ENCODE results near the gene TCEAL3.
A peak's percentile ranks its signal among the peaks of the same experiment; 100 is the strongest.
"Not testable (repeated sequence)": the region's sequence is repeated elsewhere in the genome, so short reads cannot be mapped to it uniquely, and the experiment has no call there.

The TCEAL3 gene

GRCh38 chrX:103658681-103659433 is 51.1 kb downstream of the TCEAL3 start:
- H3K27ac Mint-ChIP-seq: peak overlapping the region; percentile 12
- H3K4me1 Mint-ChIP-seq: peaks cover 22% of the 10 kb centered on the region

GRCh38 chrX:103659460-103659859 is 51.7 kb downstream of the TCEAL3 start:
- H3K9me3 Mint-ChIP-seq: peaks cover 32% of the 10 kb centered on the region
- H3K27ac Mint-ChIP-seq; H3K4me3 Mint-ChIP-seq; DNase-seq; H3K36me3 Mint-ChIP-seq (ENCODE audit: low read depth): not testable (repeated sequence)
- H3K27me3 Mint-ChIP-seq (ENCODE audit: low read depth, poor library complexity): peaks cover 19% of the 10 kb centered on the region
- peaks cover 26% of the 10 kb centered on the region for H3K4me1 Mint-ChIP-seq

More at GRCh38 chrX:103658681-103659433, 51.1 kb downstream of the TCEAL3 start:
- DNase-seq: no peak
- TF ChIP-seq CTCF (IDR thresholded peaks at IDR 0.05): no peak
- H3K9me3 Mint-ChIP-seq: peaks cover 34% of the 10 kb centered on the region
- H3K27me3 Mint-ChIP-seq (ENCODE audit: low read depth, poor library complexity): peaks cover 13% of the 10 kb centered on the region
- H3K4me3 Mint-ChIP-seq: no peak overlapping the region
- no peaks in the 10 kb centered on the region for H3K36me3 Mint-ChIP-seq (ENCODE audit: low read depth)

All from nephron progenitor cell (in vitro differentiated cells).